GM12878 (cell line): Measurements from ENCODE around the gene ADCY10.

ENCODE experiments used
- CHD1 ChIP-seq: IDR thresholded peaks from 2 replicates; pipeline ENCODE4 v1.6.1; 2012; ENCODE audit warnings: low read depth, low read length, improper control_type of control experiment
- REST ChIP-seq: IDR thresholded peaks from 2 replicates; pipeline ENCODE4 v1.6.1; 2012; ENCODE audit warnings: mild to moderate bottlenecking, low read depth, low read length

GRCh38 chr1:167863921-167864279, 50.0 kb downstream of the ADCY10 start:
- TF ChIP-seq REST (no peak), CHD1 (no peak)
